Measurements from ENCODE around the gene DIRAS2.

Gene DIRAS2

GRCh38 chr9:90680534-90680933 lies 37.9 kb upstream of the DIRAS2 start:
- no peak for ATAC-seq
- no peak for TF ChIP-seq POU6F1 (CRISPR knock-in tag; IDR thresholded peaks at IDR 0.05; ENCODE audit: borderline replicate concordance, low read depth)
- TF ChIP-seq PATZ1 (CRISPR knock-in tag; IDR thresholded peaks at IDR 0.05; ENCODE audit: borderline replicate concordance): no peak
- no peak for TF ChIP-seq CSRNP3 (CRISPR knock-in tag; IDR thresholded peaks at IDR 0.05)
- no peak for TF ChIP-seq BACH2 (CRISPR knock-in tag; IDR thresholded peaks at IDR 0.05; ENCODE audit: borderline replicate concordance)
- no peak for TF ChIP-seq ARNTL (CRISPR knock-in tag; IDR thresholded peaks at IDR 0.05; ENCODE audit: borderline replicate concordance, low read depth)

- ATAC-seq: no peak
- TF ChIP-seq ISL1 (CRISPR knock-in tag; IDR thresholded peaks at IDR 0.05): no peak
- no peak for TF ChIP-seq PATZ1 (CRISPR knock-in tag; IDR thresholded peaks at IDR 0.05; ENCODE audit: borderline replicate concordance)
- TF ChIP-seq CREB5 (CRISPR knock-in tag; IDR thresholded peaks at IDR 0.05; ENCODE audit: low read depth): no peak
- no peak for TF ChIP-seq ZFP3 (CRISPR knock-in tag; IDR thresholded peaks at IDR 0.05)
- no peak for TF ChIP-seq RARB (CRISPR knock-in tag; IDR thresholded peaks at IDR 0.05)
- TF ChIP-seq CSDC2 (CRISPR knock-in tag; IDR thresholded peaks at IDR 0.05): no peak
- no peak for TF ChIP-seq POU6F1 (CRISPR knock-in tag; IDR thresholded peaks at IDR 0.05; ENCODE audit: borderline replicate concordance, low read depth)
- no peak for TF ChIP-seq BACH2 (CRISPR knock-in tag; IDR thresholded peaks at IDR 0.05; ENCODE audit: borderline replicate concordance)
- TF ChIP-seq TSHZ2 (CRISPR knock-in tag; IDR thresholded peaks at IDR 0.05): no peak
- TF ChIP-seq PPARA (CRISPR knock-in tag; IDR thresholded peaks at IDR 0.05; ENCODE audit: borderline replicate concordance): no peak
- TF ChIP-seq ZFP30 (CRISPR knock-in tag; IDR thresholded peaks at IDR 0.05): no peak
- no peak for TF ChIP-seq CSRNP3 (CRISPR knock-in tag; IDR thresholded peaks at IDR 0.05)
These were observed 22.4 kb upstream of the DIRAS2 start for GRCh38 chr9:90665072-90665471.
